Measurements from ENCODE around the gene UBA7.

GRCh38 chr3:49844464-49845183, 30.9 kb upstream of the UBA7 start:
- no peak for TF ChIP-seq CTCF (IDR thresholded peaks at IDR 0.05)
- no peak for TF ChIP-seq POLR2A (IDR thresholded peaks at IDR 0.05)
